ENCODE measurements around the gene GIMAP1. TPM values are rescaled to one million over a fixed set of nuclear protein-coding genes. Genes with fewer than 3 reads are reported as not detected.

The GIMAP1 gene
- polyA plus RNA-seq (2012; rRNA removed), result not detected in 2 replicates
- polyA plus RNA-seq (2012; cell fraction: cytosol; rRNA removed), result under 0.01 TPM in 1 of 2 replicates, not detected in the other
- not detected in 2 replicates for polyA plus RNA-seq (2012; cell fraction: nucleus; rRNA removed)

DNA sequence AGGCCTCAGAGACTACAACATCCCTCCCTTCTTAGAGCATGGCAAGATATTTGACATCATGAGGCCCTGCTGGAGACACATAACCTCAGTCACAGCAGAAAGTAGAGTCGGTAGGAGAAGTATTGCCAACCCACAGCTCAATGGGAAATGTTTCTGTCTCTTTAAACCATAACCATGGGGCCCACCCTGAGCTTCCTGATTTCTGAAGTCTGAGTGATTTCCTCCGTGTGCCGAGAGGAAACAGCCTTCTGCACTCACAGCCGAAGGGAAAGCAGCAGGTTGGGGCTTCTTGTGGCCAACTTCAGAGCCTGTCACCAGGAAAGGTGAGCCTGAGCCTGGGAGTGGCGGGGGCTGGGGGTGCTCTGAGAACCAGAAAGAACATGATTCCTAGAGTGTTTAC, at the start of gene GIMAP1:
TSS of gene GIMAP1 (plus strand) at position 246 of the 400 bp plus-strand sequence. CDS start 2,435 bp downstream, outside the sequence.
- CTCF ChIA-PET, result interaction anchor here (0.8 to 1.7 kb wide), 2 partner anchors 15 to 28 kb away, joined by 3 to 5 read pairs; no protein-coding TSS in a partner anchor
- no peaks in the 10 kb centered on the region for H3K36me3 ChIP-seq (replicated peaks in 1 of 2; ENCODE audit: control insufficient read depth in 1 of 2, insufficient read depth in 2 of 2, low read length in 1 of 2)
- 8% methylated on average over 5 of the region's 5 CpGs for WGBS (ENCODE audit: low lambda C conversion rate)
- H3K9me2 ChIP-seq, result no peaks in the 10 kb centered on the region
- H3K27me3 ChIP-seq (ENCODE audit: insufficient read depth), result peaks cover 43% of the 10 kb centered on the region
- no peaks in the 10 kb centered on the region for H3K4me1 ChIP-seq (ENCODE audit: control insufficient read depth in 1 of 2, insufficient read depth in 2 of 2, low read depth in 1 of 2, low read length in 1 of 2)
- POLR2A ChIA-PET, result no interaction called here
- H2AFZ ChIP-seq (ENCODE audit: low read depth), result no peak within 1 kb of the TSS
- no peaks in the 10 kb centered on the region for H3K9me3 ChIP-seq
- TF ChIP-seq, protein P1, sequence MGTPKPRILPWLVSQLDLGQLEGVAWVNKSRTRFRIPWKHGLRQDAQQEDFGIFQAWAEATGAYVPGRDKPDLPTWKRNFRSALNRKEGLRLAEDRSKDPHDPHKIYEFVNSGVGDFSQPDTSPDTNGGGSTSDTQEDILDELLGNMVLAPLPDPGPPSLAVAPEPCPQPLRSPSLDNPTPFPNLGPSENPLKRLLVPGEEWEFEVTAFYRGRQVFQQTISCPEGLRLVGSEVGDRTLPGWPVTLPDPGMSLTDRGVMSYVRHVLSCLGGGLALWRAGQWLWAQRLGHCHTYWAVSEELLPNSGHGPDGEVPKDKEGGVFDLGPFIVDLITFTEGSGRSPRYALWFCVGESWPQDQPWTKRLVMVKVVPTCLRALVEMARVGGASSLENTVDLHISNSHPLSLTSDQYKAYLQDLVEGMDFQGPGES (IDR thresholded peaks at IDR 0.05; ENCODE audit: low read depth, low read length), result no peak
- TF ChIP-seq RFX5 (IDR thresholded peaks at IDR 0.05; ENCODE audit: low read length), result no peak
- TF ChIP-seq MXI1 (IDR thresholded peaks at IDR 0.05; ENCODE audit: low read depth, low read length), result no peak
- no peak for TF ChIP-seq EZH2phosphoT487 (IDR thresholded peaks at IDR 0.05; ENCODE audit: borderline replicate concordance, low read depth)
- no peak for TF ChIP-seq ELF1 (IDR thresholded peaks at IDR 0.05)
- no peak for TF ChIP-seq POLR2AphosphoS5 (IDR thresholded peaks at IDR 0.05; ENCODE audit: low read depth, low read length)
- TF ChIP-seq NRF1 (IDR thresholded peaks at IDR 0.05; ENCODE audit: low read depth, low read length), result no peak
- TF ChIP-seq FOSL2 (IDR thresholded peaks at IDR 0.05; ENCODE audit: borderline replicate concordance, low read depth), result no peak
- TF ChIP-seq CHD2 (IDR thresholded peaks at IDR 0.05; ENCODE audit: low read length, partially characterized antibody), result no peak
- no peak for TF ChIP-seq TEAD4 (IDR thresholded peaks at IDR 0.05; ENCODE audit: borderline replicate concordance, insufficient read depth)
- no peak for TF ChIP-seq RAD21 (IDR thresholded peaks at IDR 0.05; ENCODE audit: low read length)
- no peak for TF ChIP-seq FOXM1 (IDR thresholded peaks at IDR 0.05; ENCODE audit: low read depth)
- TF ChIP-seq RXRA (IDR thresholded peaks at IDR 0.05; ENCODE audit: borderline replicate concordance, low read depth), result no peak
- TF ChIP-seq, protein P2, sequence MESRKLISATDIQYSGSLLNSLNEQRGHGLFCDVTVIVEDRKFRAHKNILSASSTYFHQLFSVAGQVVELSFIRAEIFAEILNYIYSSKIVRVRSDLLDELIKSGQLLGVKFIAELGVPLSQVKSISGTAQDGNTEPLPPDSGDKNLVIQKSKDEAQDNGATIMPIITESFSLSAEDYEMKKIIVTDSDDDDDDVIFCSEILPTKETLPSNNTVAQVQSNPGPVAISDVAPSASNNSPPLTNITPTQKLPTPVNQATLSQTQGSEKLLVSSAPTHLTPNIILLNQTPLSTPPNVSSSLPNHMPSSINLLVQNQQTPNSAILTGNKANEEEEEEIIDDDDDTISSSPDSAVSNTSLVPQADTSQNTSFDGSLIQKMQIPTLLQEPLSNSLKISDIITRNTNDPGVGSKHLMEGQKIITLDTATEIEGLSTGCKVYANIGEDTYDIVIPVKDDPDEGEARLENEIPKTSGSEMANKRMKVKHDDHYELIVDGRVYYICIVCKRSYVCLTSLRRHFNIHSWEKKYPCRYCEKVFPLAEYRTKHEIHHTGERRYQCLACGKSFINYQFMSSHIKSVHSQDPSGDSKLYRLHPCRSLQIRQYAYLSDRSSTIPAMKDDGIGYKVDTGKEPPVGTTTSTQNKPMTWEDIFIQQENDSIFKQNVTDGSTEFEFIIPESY (IDR thresholded peaks at IDR 0.05; ENCODE audit: borderline replicate concordance, low read depth), result no peak
- no peak for TF ChIP-seq GABPA (IDR thresholded peaks at IDR 0.05; ENCODE audit: low read depth)
- no peak for TF ChIP-seq JUND (IDR thresholded peaks at IDR 0.05)
- no peak for TF ChIP-seq RCOR1 (IDR thresholded peaks at IDR 0.05; ENCODE audit: low read length)
- TF ChIP-seq TCF12 (IDR thresholded peaks at IDR 0.05), result no peak
- no peaks in the 10 kb centered on the region for H4K20me1 ChIP-seq (ENCODE audit: insufficient read depth)
- DNase-seq, result no peak
- no peaks in the 10 kb centered on the region for H3F3A ChIP-seq (replicated peaks; ENCODE audit: insufficient read depth)
- H3K4me2 ChIP-seq, result no peak within 1 kb of the TSS
- H3K4me3 ChIP-seq (ENCODE audit: low read depth in 2 of 2, low read length in 1 of 2), result no peak within 1 kb of the TSS
- no peak within 1 kb of the TSS for H3K27ac ChIP-seq (ENCODE audit: low read depth in 2 of 2, low read length in 1 of 2)
- no peak within 1 kb of the TSS for H3K9ac ChIP-seq
- no peaks in the 10 kb centered on the region for H3K79me2 ChIP-seq (ENCODE audit: insufficient read depth)

Measured in SK-N-SH (cell line).